ENCODE data around the gene EFR3B.

GRCh38 chr2:25088817-25089516 is 47.1 kb downstream of the EFR3B start:
- no peak for TF ChIP-seq GABPA (IDR thresholded peaks at IDR 0.05; ENCODE audit: low read depth)
- no peak for TF ChIP-seq EP300 (IDR thresholded peaks at IDR 0.05; ENCODE audit: borderline replicate concordance in 1 of 2, control insufficient read depth in 1 of 2, low read depth in 2 of 2, low read length in 2 of 2)
- TF ChIP-seq, protein P1, sequence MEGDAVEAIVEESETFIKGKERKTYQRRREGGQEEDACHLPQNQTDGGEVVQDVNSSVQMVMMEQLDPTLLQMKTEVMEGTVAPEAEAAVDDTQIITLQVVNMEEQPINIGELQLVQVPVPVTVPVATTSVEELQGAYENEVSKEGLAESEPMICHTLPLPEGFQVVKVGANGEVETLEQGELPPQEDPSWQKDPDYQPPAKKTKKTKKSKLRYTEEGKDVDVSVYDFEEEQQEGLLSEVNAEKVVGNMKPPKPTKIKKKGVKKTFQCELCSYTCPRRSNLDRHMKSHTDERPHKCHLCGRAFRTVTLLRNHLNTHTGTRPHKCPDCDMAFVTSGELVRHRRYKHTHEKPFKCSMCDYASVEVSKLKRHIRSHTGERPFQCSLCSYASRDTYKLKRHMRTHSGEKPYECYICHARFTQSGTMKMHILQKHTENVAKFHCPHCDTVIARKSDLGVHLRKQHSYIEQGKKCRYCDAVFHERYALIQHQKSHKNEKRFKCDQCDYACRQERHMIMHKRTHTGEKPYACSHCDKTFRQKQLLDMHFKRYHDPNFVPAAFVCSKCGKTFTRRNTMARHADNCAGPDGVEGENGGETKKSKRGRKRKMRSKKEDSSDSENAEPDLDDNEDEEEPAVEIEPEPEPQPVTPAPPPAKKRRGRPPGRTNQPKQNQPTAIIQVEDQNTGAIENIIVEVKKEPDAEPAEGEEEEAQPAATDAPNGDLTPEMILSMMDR (IDR thresholded peaks at IDR 0.05 in 2 of 3, conservative IDR thresholded peaks at IDR 0.05 in 1 of 3; ENCODE audit: control insufficient read depth in 2 of 3, extremely low read depth in 1 of 3, insufficient read depth in 1 of 3, low read depth in 3 of 3, low read length in 3 of 3) = no peak
